ENCODE data around the gene TPRN. TPM values are rescaled to one million over a fixed set of nuclear protein-coding genes. Genes with fewer than 3 reads are reported as not detected.

Gene TPRN
- total and polyA plus RNA-seq, 2 donors (not counting 1 experiment from before 2014, with no cell fraction given) = 1.6 to 5.8 TPM

DNA sequence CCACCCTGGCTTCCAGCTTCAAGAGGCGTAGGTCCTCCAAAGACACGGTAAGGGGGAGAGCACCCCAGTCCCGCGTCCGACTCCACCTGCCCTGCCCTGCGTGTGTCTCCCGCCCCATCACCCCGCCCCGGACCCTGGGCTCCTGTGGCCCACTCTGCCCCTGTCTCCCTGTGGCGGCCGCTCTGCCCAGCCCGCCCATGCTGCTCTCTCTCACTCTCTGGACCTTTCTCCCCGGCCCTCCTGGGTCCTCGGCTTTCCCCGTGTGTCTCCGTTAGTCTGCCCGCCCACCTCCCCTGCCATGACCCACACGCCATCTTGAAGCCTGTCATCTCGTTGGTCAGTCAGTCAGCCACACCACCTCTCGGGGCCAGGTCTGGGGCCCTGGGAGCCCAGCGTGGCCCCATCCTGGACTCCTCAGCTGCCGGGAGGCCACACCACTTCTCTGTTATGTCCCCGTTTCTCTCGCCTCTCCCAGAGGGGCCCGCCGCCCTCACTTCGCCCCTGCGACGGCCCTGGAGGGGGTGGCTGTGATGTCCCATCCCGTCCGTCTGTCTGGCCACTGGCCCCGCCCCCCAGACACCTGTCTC is 35.2 kb downstream of the TPRN start:
- Histone ChIP-seq H3K27me3 (ENCODE audit: control insufficient read depth, insufficient read depth, low read length) (peaks cover 52% of the 10 kb centered on the region), H3K4me3 (replicated peaks in 1 of 4; ENCODE audit: control extremely low read depth in 1 of 4, insufficient read depth in 1 of 4, low read depth in 3 of 4, low read length in 4 of 4) (no peak overlapping the region), H3K9me3 (ENCODE audit: control insufficient read depth, insufficient read depth, low read depth, low read length) (no peaks in the 10 kb centered on the region), H4K20me1 (ENCODE audit: control insufficient read depth, extremely low read depth, insufficient read depth, low read length) (no peaks in the 10 kb centered on the region), H3K4me1 (ENCODE audit: control insufficient read depth, extremely low read depth, insufficient read depth, low read length) (no peaks in the 10 kb centered on the region), H3K9ac (ENCODE audit: insufficient read depth, low read length) (no peak overlapping the region), H3K36me3 (ENCODE audit: control insufficient read depth, insufficient read depth, low read length) (no peaks in the 10 kb centered on the region), H3K27ac (ENCODE audit: insufficient read depth, low read length) (no peak overlapping the region), H2AFZ (ENCODE audit: low read length) (no peak overlapping the region), H3K79me2 (ENCODE audit: control insufficient read depth, insufficient read depth, low read length) (no peaks in the 10 kb centered on the region), H3K4me2 (ENCODE audit: extremely low read depth, insufficient read depth, low read length) (no peak overlapping the region)
- DNase-seq (ENCODE audit: low read depth in 2 of 2) = no peak
- TF ChIP-seq, protein P1, sequence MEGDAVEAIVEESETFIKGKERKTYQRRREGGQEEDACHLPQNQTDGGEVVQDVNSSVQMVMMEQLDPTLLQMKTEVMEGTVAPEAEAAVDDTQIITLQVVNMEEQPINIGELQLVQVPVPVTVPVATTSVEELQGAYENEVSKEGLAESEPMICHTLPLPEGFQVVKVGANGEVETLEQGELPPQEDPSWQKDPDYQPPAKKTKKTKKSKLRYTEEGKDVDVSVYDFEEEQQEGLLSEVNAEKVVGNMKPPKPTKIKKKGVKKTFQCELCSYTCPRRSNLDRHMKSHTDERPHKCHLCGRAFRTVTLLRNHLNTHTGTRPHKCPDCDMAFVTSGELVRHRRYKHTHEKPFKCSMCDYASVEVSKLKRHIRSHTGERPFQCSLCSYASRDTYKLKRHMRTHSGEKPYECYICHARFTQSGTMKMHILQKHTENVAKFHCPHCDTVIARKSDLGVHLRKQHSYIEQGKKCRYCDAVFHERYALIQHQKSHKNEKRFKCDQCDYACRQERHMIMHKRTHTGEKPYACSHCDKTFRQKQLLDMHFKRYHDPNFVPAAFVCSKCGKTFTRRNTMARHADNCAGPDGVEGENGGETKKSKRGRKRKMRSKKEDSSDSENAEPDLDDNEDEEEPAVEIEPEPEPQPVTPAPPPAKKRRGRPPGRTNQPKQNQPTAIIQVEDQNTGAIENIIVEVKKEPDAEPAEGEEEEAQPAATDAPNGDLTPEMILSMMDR (conservative IDR thresholded peaks at IDR 0.05 in 1 of 2, IDR thresholded peaks at IDR 0.05 in 1 of 2; ENCODE audit: low read depth in 1 of 2, low read length in 2 of 2) = no peak
- TF ChIP-seq EZH2 (IDR thresholded peaks at IDR 0.05; ENCODE audit: low read length, missing control alignments) = no peak

DNA sequence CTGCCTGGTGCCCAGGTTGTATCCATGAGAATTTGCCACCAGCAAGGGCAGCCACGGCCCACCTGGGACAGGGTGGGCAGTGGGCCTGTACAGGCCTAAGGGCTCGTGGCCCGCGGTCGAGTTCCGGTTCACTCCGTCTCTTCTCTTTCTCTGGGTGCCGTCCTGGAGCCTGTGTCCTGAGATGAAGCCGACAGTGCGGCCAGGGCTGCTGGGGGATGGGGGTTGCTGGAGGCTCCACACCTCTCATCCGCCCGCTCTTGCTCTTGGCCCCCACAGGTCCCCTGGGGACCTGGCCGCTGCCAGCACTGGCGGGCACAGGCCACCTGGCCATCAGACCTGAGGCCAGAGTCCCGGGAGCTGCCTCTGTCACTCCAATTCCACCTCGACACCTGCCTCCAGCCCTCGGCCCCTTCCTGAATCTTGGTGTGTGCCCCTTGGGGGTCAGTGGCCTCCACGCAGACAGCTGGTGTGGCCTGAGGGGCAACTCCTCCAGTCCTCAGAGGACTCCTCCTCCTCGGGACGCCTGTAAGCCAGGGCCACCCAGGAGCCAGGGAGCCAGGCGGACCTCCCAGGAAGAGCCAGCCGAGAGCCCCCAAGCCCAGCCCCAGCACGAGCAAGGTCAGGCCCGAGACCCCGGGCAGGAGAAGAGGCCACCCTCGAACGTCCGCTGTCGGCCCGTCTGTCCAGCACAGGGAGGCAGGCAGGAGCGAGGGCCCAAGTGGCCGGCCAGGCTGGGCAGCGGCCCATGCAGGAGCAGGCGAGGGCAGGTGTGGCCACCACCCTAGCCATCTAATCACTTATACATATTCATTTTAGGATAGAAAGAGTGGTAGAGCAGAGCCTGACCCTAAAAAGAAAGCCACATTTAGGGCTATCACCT is 35.9 kb downstream of the TPRN start:
- H3K4me1 ChIP-seq (ENCODE audit: control insufficient read depth, extremely low read depth, insufficient read depth, low read length) = no peaks in the 10 kb centered on the region
- no peak overlapping the region for H3K9ac ChIP-seq (ENCODE audit: insufficient read depth, low read length)
- H3K27me3 ChIP-seq (ENCODE audit: control insufficient read depth, insufficient read depth, low read length) = peaks cover 44% of the 10 kb centered on the region
- no peaks in the 10 kb centered on the region for H3K36me3 ChIP-seq (ENCODE audit: control insufficient read depth, insufficient read depth, low read length)
- no peaks in the 10 kb centered on the region for H3K79me2 ChIP-seq (ENCODE audit: control insufficient read depth, insufficient read depth, low read length)
- TF ChIP-seq EZH2 (IDR thresholded peaks at IDR 0.05; ENCODE audit: low read length, missing control alignments) = no peak
- TF ChIP-seq, protein P1 (conservative IDR thresholded peaks at IDR 0.05 in 1 of 2, IDR thresholded peaks at IDR 0.05 in 1 of 2; ENCODE audit: low read depth in 1 of 2, low read length in 2 of 2) = no peak
- H3K4me2 ChIP-seq (ENCODE audit: extremely low read depth, insufficient read depth, low read length) = no peak overlapping the region
- H3K4me3 ChIP-seq (replicated peaks in 1 of 4; ENCODE audit: control extremely low read depth in 1 of 4, insufficient read depth in 1 of 4, low read depth in 3 of 4, low read length in 4 of 4) = no peak overlapping the region
- H4K20me1 ChIP-seq (ENCODE audit: control insufficient read depth, extremely low read depth, insufficient read depth, low read length) = no peaks in the 10 kb centered on the region
- H3K9me3 ChIP-seq (ENCODE audit: control insufficient read depth, insufficient read depth, low read depth, low read length) = no peaks in the 10 kb centered on the region
- no peak for DNase-seq (ENCODE audit: low read depth in 2 of 2)
- no peak overlapping the region for H2AFZ ChIP-seq (ENCODE audit: low read length)
- H3K27ac ChIP-seq (ENCODE audit: insufficient read depth, low read length) = no peak overlapping the region

DNA sequence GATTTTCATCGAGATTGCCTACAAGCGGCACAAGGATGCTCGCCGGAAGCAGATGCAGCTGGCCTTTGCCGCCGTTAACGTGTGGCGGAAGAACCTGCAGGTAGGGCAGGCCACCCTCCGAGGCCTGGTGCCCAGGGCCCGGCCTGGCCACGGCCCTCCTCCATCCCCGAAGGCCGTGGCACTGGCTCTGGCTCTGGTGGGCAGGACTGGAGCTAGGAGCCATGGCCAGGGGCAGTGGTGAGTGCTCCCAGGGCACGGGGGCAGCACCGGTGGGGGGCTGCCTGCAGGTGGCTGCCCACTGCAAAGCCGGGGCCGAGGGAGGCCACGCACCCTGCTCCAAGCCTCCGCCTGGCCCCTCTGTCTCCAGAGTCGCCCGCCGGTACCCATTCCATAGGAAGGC is 36.7 kb downstream of the TPRN start:
- no peak for DNase-seq (ENCODE audit: low read depth in 2 of 2)
- Histone ChIP-seq H3K9ac (ENCODE audit: insufficient read depth, low read length) (no peak overlapping the region), H3K27ac (ENCODE audit: insufficient read depth, low read length) (no peak overlapping the region), H3K4me1 (ENCODE audit: control insufficient read depth, extremely low read depth, insufficient read depth, low read length) (no peaks in the 10 kb centered on the region), H3K4me3 (replicated peaks in 1 of 4; ENCODE audit: control extremely low read depth in 1 of 4, insufficient read depth in 1 of 4, low read depth in 3 of 4, low read length in 4 of 4) (no peak overlapping the region), H3K9me3 (ENCODE audit: control insufficient read depth, insufficient read depth, low read depth, low read length) (no peaks in the 10 kb centered on the region), H3K36me3 (ENCODE audit: control insufficient read depth, insufficient read depth, low read length) (no peaks in the 10 kb centered on the region), H3K4me2 (ENCODE audit: extremely low read depth, insufficient read depth, low read length) (no peak overlapping the region), H4K20me1 (ENCODE audit: control insufficient read depth, extremely low read depth, insufficient read depth, low read length) (no peaks in the 10 kb centered on the region), H3K79me2 (ENCODE audit: control insufficient read depth, insufficient read depth, low read length) (no peaks in the 10 kb centered on the region), H3K27me3 (ENCODE audit: control insufficient read depth, insufficient read depth, low read length) (peaks cover 43% of the 10 kb centered on the region), H2AFZ (ENCODE audit: low read length) (no peak overlapping the region)
- no peak for TF ChIP-seq EZH2 (IDR thresholded peaks at IDR 0.05; ENCODE audit: low read length, missing control alignments)
- TF ChIP-seq, protein P1 (conservative IDR thresholded peaks at IDR 0.05 in 1 of 2, IDR thresholded peaks at IDR 0.05 in 1 of 2; ENCODE audit: low read depth in 1 of 2, low read length in 2 of 2) = no peak
